NCI-H1417 (cell line): ENCODE results near the gene EXOC1L.

Source experiments
- DNase-seq, 3 experiments: peaks; one replicate each; lab custom pipeline; 2025; lab: John Stamatoyannopoulos, UW

EXOC1L gene

DNA sequence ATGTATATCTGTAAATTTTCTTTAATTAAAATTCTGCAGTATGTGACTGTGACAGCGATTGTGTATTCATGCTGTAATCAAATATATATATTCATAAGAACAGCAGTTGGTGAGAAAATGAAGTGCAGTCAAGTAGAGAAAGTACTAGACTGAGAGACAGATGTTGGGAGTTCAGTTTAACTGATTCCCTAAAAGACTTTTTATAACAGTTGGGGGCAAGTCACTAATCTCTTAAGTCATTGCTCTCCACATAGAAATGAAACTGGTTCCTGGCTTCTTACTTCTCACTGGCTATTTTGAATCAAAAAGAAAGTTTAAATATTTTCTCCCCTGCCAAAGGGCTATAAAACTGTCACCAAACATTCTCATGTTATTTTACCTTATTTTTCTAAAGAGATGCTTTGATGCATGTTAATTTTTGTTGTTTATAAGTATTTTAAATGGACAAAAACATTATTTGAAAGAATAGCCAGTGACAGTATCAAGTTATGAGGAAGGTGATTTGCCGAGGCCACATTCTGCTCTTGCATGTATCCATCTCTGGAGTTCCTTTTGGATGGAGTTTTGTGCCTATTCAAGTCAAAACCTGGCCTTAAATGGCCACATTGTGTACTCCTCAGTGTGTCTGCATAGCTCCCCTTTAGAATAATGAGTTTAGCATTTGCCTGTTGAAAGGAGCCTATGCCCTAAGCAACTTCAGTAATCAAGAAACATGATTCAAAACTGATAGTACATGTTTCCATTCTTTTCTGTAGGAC lies 64.7 kb downstream of the EXOC1L start:
- no peak for DNase-seq

DNA sequence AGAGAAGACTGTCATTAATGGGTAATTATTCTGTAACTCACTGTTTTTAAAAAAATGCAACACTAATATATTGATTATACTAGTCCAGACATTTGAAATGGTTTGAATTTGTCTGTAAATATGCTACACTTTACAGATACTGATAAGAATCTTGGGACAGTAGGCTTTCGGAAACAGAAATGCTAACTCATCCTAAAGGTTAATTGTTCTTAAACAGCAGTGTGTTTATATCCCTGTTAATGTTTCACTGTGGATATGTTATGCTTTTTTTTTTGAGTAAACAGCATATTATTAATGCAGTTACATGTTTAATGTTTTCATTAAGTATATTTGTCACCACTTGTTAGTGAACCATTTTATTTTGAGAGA lies 65.2 kb downstream of the EXOC1L start:
- DNase-seq: no peak
